HepG2 (cell line): ENCODE results near the gene SLC35B1. TPM values are rescaled to one million over a fixed set of nuclear protein-coding genes. Genes with fewer than 3 reads are reported as not detected.

Source experiments
- CHD2 ChIP-seq: IDR thresholded peaks from 2 replicates; pipeline ENCODE4 v1.6.1; 2011; ENCODE audit warnings: low read depth, low read length, improper control_type of control experiment
- ELF3 ChIP-seq: IDR thresholded peaks from 2 replicates; pipeline ENCODE4 v1.6.1; 2016; ENCODE audit warnings: missing genetic modification reagents, missing compliant biosample characterization
- FOXC1 ChIP-seq: sonication (generic); formaldehyde crosslinking; IDR thresholded peaks from 2 replicates; pipeline ENCODE4 v1.8.0; 2022; ENCODE audit warnings: mild to moderate bottlenecking, missing genetic modification reagents, borderline replicate concordance
- KDM5A ChIP-seq: fragments of 200-600 bp; sonication (generic); IDR thresholded peaks from 2 replicates; pipeline ENCODE4 v1.7.0; 2018; ENCODE audit warnings: antibody characterized with exemption, mild to moderate bottlenecking, low read length, borderline replicate concordance
- TEAD2 ChIP-seq: sonication (generic); formaldehyde crosslinking; IDR thresholded peaks from 2 replicates; pipeline ENCODE4 v1.9.0; 2021; ENCODE audit warnings: missing genetic modification reagents
- ZNF10 ChIP-seq: sonication (generic); formaldehyde crosslinking; IDR thresholded peaks from 2 replicates; pipeline ENCODE4 v1.4.0; 2020; ENCODE audit warnings: mild to moderate bottlenecking, low read depth, missing genetic modification reagents, borderline replicate concordance
- ZNF557 ChIP-seq: sonication (generic); formaldehyde crosslinking; IDR thresholded peaks from 2 replicates; pipeline ENCODE4 v1.4.0; 2020; ENCODE audit warnings: missing genetic modification reagents
- ZNF644 ChIP-seq: IDR thresholded peaks from 2 replicates; pipeline ENCODE4 v1.6.1; 2016; ENCODE audit warnings: low read depth
- ZNF776 ChIP-seq: sonication (generic); formaldehyde crosslinking; IDR thresholded peaks from 2 replicates; pipeline ENCODE4 v1.4.0; 2020; ENCODE audit warnings: mild to moderate bottlenecking, missing genetic modification reagents
- ZNF781 ChIP-seq: sonication (generic); formaldehyde crosslinking; IDR thresholded peaks from 2 replicates; pipeline ENCODE4 v1.5.1; 2020; ENCODE audit warnings: borderline replicate concordance, mild to moderate bottlenecking, missing genetic modification reagents; ENCODE audit errors: not compliant biosample characterization
- polyA plus RNA-seq, 8 experiments: library from polyadenylated mRNA; depleted of rRNA in 3 of 8; stranded (reverse) in 7 of 8; unstranded in 1 of 8; fragments of >200 nt; fragmentation: Illumina TruSeq in 4 of 8; extraction: Trizol in 4 of 8; gene quantifications; 2 replicates each; pipeline versions ENCODE4 v1.2.1 to v1.2.3, GENCODE V29; 2011 to 2016; ENCODE audit warnings: low read depth in 4 of 8, missing spikeins in 1 of 8, mixed read lengths in 1 of 8; ENCODE audit not compliant: insufficient read depth in 1 of 8
- total RNA-seq, 5 experiments: library from RNA; depleted of rRNA; stranded (reverse); fragments of >200 nt; fragmentation: Illumina TruSeq; extraction: Trizol; gene quantifications; 2 replicates each; pipeline ENCODE4 v1.2.3, GENCODE V29; 2016; ENCODE audit warnings: low read depth in 1 of 5
- TF ChIP-seq, protein P1 (sequence below): sonication (generic); formaldehyde crosslinking; IDR thresholded peaks from 2 replicates; pipeline ENCODE4 v1.9.0; 2021; ENCODE audit warnings: mild to moderate bottlenecking, missing genetic modification reagents
- TF ChIP-seq, protein P2 (sequence below): sonication (generic); formaldehyde crosslinking; IDR thresholded peaks from 2 replicates; pipeline ENCODE4 v1.5.0; 2020; ENCODE audit warnings: missing genetic modification reagents, mild to moderate bottlenecking, borderline replicate concordance
- TF ChIP-seq, protein P3 (sequence below): sonication (generic); formaldehyde crosslinking; IDR thresholded peaks from 2 replicates; pipeline ENCODE4 v1.5.1; 2020; ENCODE audit warnings: mild to moderate bottlenecking, missing genetic modification reagents, moderate library complexity
- TF ChIP-seq, protein P4 (sequence below): sonication (generic); formaldehyde crosslinking; IDR thresholded peaks from 2 replicates; pipeline ENCODE4 v1.4.0; 2020; ENCODE audit warnings: missing genetic modification reagents

Gene SLC35B1
- total and polyA plus RNA-seq, 2 of the 13 experiments (the other 11 are each of a cell fraction or from before 2014, with no cell fraction given): 99.6 to 113 TPM

DNA sequence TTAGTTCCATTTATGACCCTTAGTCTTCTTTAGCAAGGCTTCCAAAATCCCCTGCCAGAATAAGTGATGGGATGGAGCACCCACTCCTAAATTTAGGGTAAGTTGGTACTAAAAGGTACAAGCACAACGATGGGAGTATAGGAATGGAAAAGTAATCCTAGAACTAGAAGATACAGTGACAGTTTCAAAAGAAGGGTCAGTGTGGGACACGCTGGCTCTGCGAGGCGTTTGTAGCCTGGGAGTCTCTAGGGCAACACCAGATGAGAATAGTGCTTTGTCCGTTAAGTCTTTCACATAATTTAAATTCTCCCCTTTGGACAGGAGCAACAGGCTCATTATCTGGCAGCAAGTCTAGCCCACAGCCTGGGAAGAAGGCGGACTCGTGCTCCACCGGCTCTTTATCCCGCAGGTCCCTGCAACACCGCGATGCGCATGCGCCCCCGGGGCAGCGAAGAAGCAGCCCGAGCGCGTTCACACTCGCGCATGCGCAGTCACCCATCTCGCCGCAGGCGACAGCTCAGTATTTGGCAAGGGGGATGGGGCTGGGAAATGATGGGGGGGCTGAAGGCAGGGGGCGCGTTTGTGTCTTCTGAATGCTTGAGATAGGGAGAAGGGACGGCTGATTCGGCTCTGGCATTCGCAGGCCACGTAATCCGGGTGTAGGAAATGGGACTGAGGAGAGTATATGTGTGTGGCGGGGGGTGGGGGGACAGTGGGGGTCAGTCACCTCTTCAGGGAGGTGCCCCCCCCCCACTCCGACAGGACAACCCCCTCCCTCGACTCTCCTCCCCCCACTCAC is 30.4 kb downstream of the SLC35B1 start (continued):
- TF ChIP-seq, protein P1, sequence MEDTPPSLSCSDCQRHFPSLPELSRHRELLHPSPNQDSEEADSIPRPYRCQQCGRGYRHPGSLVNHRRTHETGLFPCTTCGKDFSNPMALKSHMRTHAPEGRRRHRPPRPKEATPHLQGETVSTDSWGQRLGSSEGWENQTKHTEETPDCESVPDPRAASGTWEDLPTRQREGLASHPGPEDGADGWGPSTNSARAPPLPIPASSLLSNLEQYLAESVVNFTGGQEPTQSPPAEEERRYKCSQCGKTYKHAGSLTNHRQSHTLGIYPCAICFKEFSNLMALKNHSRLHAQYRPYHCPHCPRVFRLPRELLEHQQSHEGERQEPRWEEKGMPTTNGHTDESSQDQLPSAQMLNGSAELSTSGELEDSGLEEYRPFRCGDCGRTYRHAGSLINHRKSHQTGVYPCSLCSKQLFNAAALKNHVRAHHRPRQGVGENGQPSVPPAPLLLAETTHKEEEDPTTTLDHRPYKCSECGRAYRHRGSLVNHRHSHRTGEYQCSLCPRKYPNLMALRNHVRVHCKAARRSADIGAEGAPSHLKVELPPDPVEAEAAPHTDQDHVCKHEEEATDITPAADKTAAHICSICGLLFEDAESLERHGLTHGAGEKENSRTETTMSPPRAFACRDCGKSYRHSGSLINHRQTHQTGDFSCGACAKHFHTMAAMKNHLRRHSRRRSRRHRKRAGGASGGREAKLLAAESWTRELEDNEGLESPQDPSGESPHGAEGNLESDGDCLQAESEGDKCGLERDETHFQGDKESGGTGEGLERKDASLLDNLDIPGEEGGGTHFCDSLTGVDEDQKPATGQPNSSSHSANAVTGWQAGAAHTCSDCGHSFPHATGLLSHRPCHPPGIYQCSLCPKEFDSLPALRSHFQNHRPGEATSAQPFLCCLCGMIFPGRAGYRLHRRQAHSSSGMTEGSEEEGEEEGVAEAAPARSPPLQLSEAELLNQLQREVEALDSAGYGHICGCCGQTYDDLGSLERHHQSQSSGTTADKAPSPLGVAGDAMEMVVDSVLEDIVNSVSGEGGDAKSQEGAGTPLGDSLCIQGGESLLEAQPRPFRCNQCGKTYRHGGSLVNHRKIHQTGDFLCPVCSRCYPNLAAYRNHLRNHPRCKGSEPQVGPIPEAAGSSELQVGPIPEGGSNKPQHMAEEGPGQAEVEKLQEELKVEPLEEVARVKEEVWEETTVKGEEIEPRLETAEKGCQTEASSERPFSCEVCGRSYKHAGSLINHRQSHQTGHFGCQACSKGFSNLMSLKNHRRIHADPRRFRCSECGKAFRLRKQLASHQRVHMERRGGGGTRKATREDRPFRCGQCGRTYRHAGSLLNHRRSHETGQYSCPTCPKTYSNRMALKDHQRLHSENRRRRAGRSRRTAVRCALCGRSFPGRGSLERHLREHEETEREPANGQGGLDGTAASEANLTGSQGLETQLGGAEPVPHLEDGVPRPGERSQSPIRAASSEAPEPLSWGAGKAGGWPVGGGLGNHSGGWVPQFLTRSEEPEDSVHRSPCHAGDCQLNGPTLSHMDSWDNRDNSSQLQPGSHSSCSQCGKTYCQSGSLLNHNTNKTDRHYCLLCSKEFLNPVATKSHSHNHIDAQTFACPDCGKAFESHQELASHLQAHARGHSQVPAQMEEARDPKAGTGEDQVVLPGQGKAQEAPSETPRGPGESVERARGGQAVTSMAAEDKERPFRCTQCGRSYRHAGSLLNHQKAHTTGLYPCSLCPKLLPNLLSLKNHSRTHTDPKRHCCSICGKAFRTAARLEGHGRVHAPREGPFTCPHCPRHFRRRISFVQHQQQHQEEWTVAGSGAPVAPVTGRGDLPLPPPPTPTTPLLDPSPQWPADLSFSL (CRISPR knock-in tag): no peak
- TF ChIP-seq FOXC1 (CRISPR knock-in tag) (no peak), CHD2 (no peak), ZNF776 (no peak), KDM5A (peak; percentile 64; the same call in 1 of the 2 replicates), ZNF557 (CRISPR knock-in tag) (no peak), ZNF644 (no peak), ZNF781 (CRISPR knock-in tag) (no peak), ZNF10 (CRISPR knock-in tag) (no peak), TEAD2 (CRISPR knock-in tag) (peak; percentile 84; the same call in 1 of the 2 replicates), ELF3 (CRISPR knock-in tag) (no peak)
- TF ChIP-seq, protein P2, sequence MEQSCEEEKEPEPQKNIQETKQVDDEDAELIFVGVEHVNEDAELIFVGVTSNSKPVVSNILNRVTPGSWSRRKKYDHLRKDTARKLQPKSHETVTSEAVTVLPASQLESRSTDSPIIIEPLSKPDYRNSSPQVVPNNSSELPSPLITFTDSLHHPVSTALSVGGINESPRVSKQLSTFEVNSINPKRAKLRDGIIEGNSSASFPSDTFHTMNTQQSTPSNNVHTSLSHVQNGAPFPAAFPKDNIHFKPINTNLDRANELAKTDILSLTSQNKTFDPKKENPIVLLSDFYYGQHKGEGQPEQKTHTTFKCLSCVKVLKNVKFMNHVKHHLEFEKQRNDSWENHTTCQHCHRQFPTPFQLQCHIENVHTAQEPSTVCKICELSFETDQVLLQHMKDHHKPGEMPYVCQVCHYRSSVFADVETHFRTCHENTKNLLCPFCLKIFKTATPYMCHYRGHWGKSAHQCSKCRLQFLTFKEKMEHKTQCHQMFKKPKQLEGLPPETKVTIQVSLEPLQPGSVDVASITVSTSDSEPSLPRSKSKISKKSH (CRISPR knock-in tag): no peak
- TF ChIP-seq, protein P3, sequence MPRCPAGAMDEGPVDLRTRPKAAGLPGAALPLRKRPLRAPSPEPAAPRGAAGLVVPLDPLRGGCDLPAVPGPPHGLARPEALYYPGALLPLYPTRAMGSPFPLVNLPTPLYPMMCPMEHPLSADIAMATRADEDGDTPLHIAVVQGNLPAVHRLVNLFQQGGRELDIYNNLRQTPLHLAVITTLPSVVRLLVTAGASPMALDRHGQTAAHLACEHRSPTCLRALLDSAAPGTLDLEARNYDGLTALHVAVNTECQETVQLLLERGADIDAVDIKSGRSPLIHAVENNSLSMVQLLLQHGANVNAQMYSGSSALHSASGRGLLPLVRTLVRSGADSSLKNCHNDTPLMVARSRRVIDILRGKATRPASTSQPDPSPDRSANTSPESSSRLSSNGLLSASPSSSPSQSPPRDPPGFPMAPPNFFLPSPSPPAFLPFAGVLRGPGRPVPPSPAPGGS (CRISPR knock-in tag): no peak
- TF ChIP-seq, protein P4, sequence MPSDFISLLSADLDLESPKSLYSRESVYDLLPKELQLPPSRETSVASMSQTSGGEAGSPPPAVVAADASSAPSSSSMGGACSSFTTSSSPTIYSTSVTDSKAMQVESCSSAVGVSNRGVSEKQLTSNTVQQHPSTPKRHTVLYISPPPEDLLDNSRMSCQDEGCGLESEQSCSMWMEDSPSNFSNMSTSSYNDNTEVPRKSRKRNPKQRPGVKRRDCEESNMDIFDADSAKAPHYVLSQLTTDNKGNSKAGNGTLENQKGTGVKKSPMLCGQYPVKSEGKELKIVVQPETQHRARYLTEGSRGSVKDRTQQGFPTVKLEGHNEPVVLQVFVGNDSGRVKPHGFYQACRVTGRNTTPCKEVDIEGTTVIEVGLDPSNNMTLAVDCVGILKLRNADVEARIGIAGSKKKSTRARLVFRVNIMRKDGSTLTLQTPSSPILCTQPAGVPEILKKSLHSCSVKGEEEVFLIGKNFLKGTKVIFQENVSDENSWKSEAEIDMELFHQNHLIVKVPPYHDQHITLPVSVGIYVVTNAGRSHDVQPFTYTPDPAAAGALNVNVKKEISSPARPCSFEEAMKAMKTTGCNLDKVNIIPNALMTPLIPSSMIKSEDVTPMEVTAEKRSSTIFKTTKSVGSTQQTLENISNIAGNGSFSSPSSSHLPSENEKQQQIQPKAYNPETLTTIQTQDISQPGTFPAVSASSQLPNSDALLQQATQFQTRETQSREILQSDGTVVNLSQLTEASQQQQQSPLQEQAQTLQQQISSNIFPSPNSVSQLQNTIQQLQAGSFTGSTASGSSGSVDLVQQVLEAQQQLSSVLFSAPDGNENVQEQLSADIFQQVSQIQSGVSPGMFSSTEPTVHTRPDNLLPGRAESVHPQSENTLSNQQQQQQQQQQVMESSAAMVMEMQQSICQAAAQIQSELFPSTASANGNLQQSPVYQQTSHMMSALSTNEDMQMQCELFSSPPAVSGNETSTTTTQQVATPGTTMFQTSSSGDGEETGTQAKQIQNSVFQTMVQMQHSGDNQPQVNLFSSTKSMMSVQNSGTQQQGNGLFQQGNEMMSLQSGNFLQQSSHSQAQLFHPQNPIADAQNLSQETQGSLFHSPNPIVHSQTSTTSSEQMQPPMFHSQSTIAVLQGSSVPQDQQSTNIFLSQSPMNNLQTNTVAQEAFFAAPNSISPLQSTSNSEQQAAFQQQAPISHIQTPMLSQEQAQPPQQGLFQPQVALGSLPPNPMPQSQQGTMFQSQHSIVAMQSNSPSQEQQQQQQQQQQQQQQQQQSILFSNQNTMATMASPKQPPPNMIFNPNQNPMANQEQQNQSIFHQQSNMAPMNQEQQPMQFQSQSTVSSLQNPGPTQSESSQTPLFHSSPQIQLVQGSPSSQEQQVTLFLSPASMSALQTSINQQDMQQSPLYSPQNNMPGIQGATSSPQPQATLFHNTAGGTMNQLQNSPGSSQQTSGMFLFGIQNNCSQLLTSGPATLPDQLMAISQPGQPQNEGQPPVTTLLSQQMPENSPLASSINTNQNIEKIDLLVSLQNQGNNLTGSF (CRISPR knock-in tag): no peak
